ENCODE data around the gene C14orf119. TPM values are rescaled to one million over a fixed set of nuclear protein-coding genes. Genes with fewer than 3 reads are reported as not detected.

C14orf119 gene
- total RNA-seq, 1 experiment from 2014 or later, result 54.5 TPM

GRCh38 chr14:23136566-23137133, 41.3 kb downstream of the C14orf119 start:
- CTCF ChIA-PET, result no interaction called here
- Histone ChIP-seq H3K4me3 (ENCODE audit: low read depth, low read length, poor library complexity, severe bottlenecking) (no peak overlapping the region), H3K9me3 (ENCODE audit: low read depth, low read length, poor library complexity, severe bottlenecking) (no peaks in the 10 kb centered on the region), H3K27me3 (replicated peaks; ENCODE audit: insufficient read depth, low read depth, low read length, poor library complexity) (no peaks in the 10 kb centered on the region), H3K27ac (ENCODE audit: low read depth, low read length, poor library complexity, severe bottlenecking) (no peak overlapping the region), H3K36me3 (ENCODE audit: insufficient read depth, low read length, poor library complexity, severe bottlenecking) (no peaks in the 10 kb centered on the region), H3K4me1 (ENCODE audit: insufficient read depth, low read length, poor library complexity, severe bottlenecking) (peaks cover 9% of the 10 kb centered on the region)
- intact Hi-C loops (cut with micrococcal nuclease; ENCODE audit: unreplicated experiment), result no loop called here
- BruUV-seq (replicated peaks), result no TSS peak
- POLR2A ChIA-PET (ENCODE audit: low non-redundant PET), result no interaction called here
- DNase-seq (ENCODE audit: low spot score), result no peak
- TF ChIP-seq CTCF (conservative IDR thresholded peaks at IDR 0.05; ENCODE audit: low read depth, low read length) (no peak), EZH2 (IDR thresholded peaks at IDR 0.05; ENCODE audit: borderline replicate concordance, low read depth, low read length, poor library complexity, severe bottlenecking) (no peak)

- BruUV-seq (replicated peaks), result no TSS peak
- no peak overlapping the region for H3K4me3 ChIP-seq (ENCODE audit: low read depth, low read length, poor library complexity, severe bottlenecking)
- no peak overlapping the region for H3K27ac ChIP-seq (ENCODE audit: low read depth, low read length, poor library complexity, severe bottlenecking)
- H3K9me3 ChIP-seq (ENCODE audit: low read depth, low read length, poor library complexity, severe bottlenecking), result no peaks in the 10 kb centered on the region
- POLR2A ChIA-PET (ENCODE audit: low non-redundant PET), result no interaction called here
- peaks cover 16% of the 10 kb centered on the region for H3K4me1 ChIP-seq (ENCODE audit: insufficient read depth, low read length, poor library complexity, severe bottlenecking)
- CTCF ChIA-PET, result interaction anchor here (0.7 kb wide), 1 partner anchor 17 kb away, joined by 3 read pairs; no protein-coding TSS in a partner anchor
- TF ChIP-seq EZH2 (IDR thresholded peaks at IDR 0.05; ENCODE audit: borderline replicate concordance, low read depth, low read length, poor library complexity, severe bottlenecking), result no peak
- no peak for TF ChIP-seq CTCF (conservative IDR thresholded peaks at IDR 0.05; ENCODE audit: low read depth, low read length)
- DNase-seq (ENCODE audit: low spot score), result no peak
- no peaks in the 10 kb centered on the region for H3K27me3 ChIP-seq (replicated peaks; ENCODE audit: insufficient read depth, low read depth, low read length, poor library complexity)
- intact Hi-C loops (cut with micrococcal nuclease; ENCODE audit: unreplicated experiment), result no loop called here
- no peaks in the 10 kb centered on the region for H3K36me3 ChIP-seq (ENCODE audit: insufficient read depth, low read length, poor library complexity, severe bottlenecking)
Measured at GRCh38 chr14:23137192-23137812, 42.0 kb downstream of the C14orf119 start.

GRCh38 chr14:23137813-23138535, 42.7 kb downstream of the C14orf119 start:
- H3K27ac ChIP-seq (ENCODE audit: low read depth, low read length, poor library complexity, severe bottlenecking), result no peak overlapping the region
- no peaks in the 10 kb centered on the region for H3K36me3 ChIP-seq (ENCODE audit: insufficient read depth, low read length, poor library complexity, severe bottlenecking)
- H3K9me3 ChIP-seq (ENCODE audit: low read depth, low read length, poor library complexity, severe bottlenecking), result no peaks in the 10 kb centered on the region
- TF ChIP-seq EZH2 (IDR thresholded peaks at IDR 0.05; ENCODE audit: borderline replicate concordance, low read depth, low read length, poor library complexity, severe bottlenecking) (no peak), CTCF (conservative IDR thresholded peaks at IDR 0.05; ENCODE audit: low read depth, low read length) (no peak)
- no peak overlapping the region for H3K4me3 ChIP-seq (ENCODE audit: low read depth, low read length, poor library complexity, severe bottlenecking)
- peaks cover 22% of the 10 kb centered on the region for H3K4me1 ChIP-seq (ENCODE audit: insufficient read depth, low read length, poor library complexity, severe bottlenecking)
- POLR2A ChIA-PET (ENCODE audit: low non-redundant PET), result no interaction called here
- no TSS peak for BruUV-seq (replicated peaks)
- intact Hi-C loops (cut with micrococcal nuclease; ENCODE audit: unreplicated experiment), result no loop called here
- CTCF ChIA-PET, result interaction anchor here (0.7 kb wide), 1 partner anchor 17 kb away, joined by 3 read pairs; no protein-coding TSS in a partner anchor
- H3K27me3 ChIP-seq (replicated peaks; ENCODE audit: insufficient read depth, low read depth, low read length, poor library complexity), result no peaks in the 10 kb centered on the region
- DNase-seq (ENCODE audit: low spot score), result no peak

Measured in A673 (cell line).